Stimulated activated CD8-positive, alpha-beta memory T cell treated with anti-CD3 and anti-CD28 coated beads, Interleukin-7, amount 100 ng/mL, for 24 hours (primary cell): ENCODE measurements around the gene LMF1.
"Not testable (repeated sequence)": the region's sequence is repeated elsewhere in the genome, so short reads cannot be mapped to it uniquely, and the experiment has no call there.

Experiments
- DNase-seq: peaks from one replicate; pipeline ENCODE4 v3.0.0-alpha.2; 2020; ENCODE audit warnings: low read depth

Gene LMF1

DNA sequence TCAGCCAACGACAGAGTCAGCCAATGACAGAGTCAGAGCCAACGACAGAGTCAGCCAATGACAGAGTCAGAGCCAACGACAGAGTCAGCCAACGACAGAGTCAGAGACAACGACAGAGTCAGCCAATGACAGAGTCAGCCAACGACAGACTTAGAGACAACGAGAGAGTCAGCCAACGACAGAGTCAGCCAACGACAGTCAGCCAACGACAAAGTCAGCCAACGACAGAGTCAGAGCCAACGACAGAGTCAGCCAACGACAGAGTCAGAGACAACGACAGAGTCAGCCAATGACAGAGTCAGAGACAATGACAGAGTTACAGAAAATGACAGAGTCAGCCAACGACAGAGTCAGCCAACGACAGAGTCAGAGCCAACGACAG is 22.9 kb downstream of the LMF1 start:
- not testable (repeated sequence) for DNase-seq

DNA sequence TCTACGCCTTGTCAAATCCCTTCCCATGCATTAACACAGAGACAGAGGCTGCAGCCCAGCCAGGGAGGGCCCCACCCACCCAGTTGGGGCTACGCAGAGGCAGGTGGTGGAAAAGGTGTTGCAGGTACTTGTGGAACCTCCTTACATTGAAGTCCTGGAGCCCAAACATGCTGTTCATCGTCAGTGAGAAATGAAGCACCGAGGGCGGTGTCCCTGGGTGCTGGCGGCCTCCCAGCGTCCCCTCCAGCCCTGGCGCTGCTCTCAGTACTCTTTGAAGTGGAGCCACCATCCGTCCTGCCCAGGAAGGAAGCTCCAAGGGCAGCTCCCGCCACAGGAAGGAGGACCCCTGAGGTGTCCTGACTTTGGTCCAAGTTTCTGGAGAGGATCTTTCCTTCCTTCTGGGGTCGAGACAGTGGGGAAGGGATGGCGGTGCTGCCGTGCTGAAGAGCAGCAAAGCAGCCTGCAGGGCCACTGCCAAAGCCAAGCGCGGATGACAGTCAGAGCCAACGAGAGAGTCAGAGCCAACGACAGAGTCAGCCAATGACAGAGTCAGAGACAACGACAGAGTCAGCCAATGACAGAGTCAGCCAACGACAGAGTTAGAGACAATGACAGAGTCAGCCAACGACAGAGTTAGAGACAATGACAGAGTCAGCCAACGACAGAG is 23.4 kb downstream of the LMF1 start:
- no peak for DNase-seq

DNA sequence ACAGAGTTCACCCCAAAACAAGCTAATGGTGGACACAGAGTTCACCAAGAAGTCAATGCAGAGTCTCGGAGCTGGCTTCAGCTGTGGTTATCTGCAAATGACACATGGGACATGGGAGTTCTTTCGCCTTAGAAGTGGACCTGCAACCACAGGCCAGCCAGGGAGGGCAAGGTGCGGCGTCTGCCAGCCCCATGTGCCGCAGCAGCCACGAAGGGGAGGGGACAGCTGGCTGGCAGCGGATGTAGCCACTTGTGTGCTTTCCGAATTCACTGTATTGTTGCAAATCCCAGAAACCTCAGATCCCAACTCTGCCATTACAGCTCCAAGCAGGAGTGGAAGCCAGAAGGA is 24.8 kb downstream of the LMF1 start:
- no peak for DNase-seq

DNA sequence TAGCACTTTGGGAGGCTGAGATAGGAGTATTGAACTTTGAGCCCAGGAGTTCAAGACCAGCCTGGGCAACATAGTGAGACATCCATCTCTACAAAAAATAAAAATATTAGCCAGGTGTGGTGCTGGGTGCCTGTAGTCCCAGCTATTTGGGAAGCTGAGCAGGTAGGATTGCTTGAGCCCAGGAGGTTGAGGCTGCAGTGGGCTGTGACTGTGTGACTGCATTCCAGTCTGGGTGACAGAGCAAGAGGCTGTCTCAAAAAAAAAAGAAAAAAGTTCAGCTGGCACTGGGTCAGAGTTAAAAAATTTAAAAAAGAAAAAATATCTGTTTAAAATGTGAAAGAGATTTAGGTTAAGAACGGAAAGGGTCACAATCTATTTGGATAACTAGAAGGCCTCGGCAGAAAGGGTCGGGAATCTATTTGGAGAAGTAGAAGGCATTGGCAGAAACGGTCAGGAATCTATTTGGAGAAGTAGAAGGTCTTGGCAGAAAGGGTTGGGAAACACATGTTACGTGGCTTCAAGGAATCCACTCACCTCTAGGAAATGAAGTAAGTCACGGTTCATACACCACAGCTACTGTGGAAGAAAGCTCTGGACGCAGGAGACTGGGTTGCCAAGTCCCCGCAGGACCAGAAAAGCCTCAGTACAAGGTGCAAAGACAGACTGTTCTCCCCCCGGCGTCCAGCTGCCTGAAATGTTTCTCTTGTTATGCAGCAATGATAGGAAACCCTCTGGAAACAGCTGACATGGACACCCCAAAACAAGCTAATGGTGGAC is 25.3 kb downstream of the LMF1 start:
- DNase-seq, result no peak

DNA sequence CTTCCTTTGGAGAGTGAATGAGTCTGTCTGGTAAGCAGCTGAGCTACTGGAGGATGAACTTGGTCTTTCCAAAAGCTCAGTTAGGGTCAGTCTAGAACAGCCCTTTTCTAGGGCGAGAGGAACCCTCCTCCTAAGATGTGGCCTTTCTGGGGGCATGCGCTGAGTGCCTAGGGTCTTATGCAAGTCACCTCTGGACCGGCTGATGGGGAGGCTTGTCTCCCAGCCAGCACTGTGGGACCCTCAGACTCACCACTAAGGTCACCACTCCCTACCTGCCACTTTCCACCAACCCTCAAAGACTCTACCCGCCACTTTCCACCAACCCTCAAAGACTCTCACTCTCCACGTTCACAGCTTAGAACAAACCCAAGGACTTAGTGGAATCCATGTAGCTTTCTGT is 26.8 kb downstream of the LMF1 start:
- DNase-seq, result no peak

DNA sequence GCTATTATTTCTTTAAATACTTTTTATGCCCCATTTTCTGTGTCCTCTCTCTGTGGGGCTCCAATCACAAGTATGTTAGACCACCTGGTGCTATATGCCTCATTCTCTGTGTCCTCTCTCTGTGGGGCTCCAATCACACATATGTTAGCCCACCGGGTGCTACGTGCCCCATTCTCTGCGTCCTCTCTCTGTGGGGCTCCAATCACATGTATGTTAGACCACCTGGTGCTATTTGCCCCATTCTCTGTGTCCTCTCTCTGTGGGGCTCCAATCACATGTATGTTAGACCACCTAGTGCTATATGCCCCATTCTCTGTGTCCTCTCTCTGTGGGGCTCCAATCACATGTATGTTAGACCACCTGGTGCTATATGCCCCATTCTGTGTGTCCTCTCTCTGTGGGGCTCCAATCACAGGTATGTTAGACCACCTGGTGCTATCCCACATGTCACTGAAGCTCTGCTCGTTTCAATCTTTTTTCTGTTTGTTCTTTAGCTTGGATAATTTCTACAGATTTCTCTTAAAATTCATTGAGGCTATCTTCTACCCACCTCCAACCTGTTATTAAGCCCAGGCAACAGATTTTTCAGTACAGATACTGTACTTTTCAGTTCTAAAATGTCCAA is 28.2 kb downstream of the LMF1 start:
- DNase-seq, result no peak

DNA sequence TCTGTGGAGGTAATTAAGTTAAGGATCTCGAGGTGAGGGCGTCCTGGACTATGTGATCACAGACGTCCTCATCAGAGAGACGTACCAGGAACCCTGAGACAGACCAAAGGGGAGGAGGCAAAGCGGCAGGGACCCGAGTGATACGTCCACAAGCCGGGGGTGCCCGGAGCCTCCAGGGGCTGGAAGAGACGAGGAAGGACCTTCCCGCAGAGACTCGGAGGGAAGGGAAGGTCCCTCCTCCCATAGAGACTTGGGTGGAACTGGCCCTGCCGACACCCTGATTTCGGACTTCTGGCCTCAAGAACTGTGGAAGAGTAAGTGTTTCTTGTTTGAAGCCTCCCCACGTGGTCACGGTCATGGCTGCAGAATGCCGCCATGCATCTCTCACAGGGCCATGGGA is 30.8 kb downstream of the LMF1 start:
- DNase-seq, result no peak

DNA sequence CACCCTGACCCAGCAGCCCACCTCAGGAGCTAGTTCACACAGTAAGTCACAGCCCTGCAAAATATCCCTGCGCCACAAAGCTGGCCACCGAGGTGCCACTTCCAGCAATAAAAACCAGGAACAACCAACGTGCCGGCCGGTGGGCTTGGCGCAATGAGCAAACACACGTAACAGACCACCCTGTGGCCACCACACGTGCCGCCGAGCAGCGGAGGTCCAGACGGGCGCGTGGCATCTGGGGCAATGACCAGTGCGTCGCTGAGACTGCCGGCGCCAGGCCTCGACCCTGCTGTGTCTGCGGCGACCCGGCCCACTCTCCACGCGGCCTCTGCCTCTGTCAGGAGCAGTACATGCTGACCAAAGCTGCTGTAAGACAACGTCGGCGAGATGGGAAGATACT is 31.5 kb downstream of the LMF1 start:
- DNase-seq, result no peak

DNA sequence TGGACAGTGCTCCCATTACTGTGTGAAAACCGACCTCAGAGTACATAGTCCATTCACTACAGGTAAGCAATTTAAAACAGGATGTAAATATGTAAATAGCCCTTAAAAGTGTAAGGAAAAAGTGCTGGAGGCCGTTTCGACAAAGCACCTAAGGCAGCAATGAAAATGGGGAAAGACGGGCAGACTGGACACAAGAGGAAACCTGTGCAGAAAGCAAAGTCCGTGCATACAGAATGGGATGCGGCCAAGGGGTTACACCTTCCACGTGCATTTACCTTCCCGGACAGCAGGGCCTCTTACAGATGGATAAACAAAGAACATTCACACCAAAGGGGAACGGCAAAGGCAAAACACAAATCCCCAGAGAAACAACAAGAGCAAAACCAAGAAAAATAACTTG is 32.0 kb downstream of the LMF1 start:
- DNase-seq, result no peak

DNA sequence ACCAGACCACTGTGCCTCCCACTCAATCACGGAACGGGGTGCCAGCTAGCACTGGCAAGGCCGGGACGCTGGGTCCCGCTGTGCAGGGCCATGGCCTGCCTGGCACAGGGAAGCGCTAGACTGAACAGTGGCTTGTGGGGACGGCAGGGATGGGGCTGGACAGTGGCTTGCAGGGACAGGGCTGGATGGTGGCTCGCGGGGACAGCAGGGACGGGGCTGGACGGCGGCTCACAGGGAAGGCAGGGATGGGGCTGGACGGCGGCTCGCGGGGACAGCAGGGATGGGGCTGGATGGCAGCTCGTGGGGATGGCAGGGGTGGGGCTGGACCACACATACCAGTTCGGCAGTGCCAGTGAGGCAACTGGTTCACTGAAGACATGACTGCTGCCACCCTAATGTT is 32.6 kb downstream of the LMF1 start:
- DNase-seq, result no peak

DNA sequence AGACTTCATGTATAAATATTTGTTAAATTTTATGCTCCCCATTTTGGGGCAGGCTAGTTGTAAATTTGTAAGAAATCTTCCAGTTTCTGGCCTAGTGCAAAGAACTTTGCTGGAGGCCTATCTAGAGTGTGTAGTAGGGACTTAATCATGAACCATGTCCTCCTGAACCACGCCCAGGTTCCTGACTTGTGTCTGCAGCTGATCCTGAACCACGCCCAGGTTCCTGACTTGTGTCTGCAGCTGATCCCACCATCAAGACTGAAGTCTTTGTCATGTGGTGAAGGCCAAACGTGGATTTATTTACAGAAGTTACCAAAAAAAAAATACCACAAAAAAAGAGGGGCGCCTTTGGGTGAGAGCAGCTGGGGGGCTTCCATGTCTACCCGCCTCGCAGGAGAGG is 33.1 kb downstream of the LMF1 start:
- no peak for DNase-seq

DNA sequence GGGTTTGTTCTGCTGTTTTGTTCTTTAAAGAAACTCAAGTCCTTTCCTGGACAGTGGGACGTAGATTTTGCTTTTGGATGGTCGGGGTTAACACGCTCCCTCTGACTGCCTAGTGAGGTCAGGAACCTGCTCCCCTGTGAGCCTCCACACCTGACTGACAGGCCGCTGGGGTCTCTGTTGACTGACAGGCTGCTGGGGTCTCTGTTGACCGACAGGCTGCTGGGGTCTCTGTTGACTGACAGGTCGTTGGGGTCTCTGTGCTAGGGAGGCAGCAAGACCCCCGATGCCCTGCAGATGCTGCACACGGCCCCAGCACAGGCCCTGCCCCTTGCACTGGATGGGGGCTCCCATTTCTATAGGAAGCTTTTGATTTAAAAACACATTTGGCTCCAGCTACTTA is 33.5 kb downstream of the LMF1 start:
- no peak for DNase-seq

DNA sequence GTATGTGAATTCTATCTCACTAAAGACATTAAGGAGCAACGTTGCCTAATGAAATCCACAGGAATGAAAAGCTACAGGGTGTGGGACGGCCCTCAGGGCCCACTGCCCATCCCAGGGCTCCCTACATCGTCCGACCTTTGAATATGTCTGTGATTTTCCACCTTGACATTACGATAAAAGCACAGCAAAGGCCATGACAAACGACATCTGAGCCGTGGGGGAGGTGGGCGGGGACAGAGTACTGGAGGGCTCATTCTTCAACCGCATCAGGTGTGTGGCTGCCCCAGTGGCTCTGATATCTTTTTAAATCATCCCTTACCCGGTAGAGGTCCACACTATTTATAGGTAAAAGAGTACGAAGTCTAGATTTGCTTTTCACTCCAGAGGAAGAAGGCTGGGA is 35.1 kb downstream of the LMF1 start:
- no peak for DNase-seq

DNA sequence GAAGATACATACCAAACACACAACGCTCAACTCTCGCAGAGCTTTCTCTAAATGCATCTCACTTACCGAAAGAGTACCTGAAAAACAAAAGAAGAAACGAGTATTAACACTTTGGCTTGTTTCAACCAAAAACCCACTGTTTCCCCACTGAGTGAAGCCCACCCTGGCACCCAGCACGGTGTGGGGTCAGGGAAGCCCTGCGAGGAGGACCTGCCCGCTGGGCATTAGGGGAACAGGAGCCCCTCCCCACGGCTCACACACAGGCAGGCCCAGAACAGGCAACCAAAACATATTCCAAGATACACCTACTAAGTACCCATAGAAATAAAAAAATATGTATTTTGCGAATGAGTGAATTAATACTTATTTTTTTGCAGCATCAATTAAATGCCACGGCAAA is 36.6 kb downstream of the LMF1 start:
- DNase-seq, result no peak

DNA sequence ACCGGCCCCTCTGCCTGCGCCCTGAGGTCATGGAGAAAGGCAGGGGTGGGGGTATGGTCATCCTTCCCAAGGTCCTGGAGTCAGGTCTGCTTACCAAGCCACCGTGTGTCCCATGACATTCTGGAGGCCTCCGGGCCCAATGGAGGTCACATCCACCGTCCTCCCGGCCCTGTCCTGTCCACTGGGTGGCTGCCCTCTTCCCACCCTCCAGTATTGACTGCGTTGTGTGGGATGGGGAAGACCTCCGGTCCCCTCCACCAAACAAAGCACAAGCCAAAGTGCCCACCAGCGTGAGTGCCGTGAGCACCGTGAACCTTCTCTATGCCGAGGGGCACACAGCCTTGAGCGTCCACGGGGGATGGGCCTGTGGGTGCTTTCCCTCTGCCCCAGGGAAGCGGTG is 37.2 kb downstream of the LMF1 start:
- DNase-seq, result no peak

DNA sequence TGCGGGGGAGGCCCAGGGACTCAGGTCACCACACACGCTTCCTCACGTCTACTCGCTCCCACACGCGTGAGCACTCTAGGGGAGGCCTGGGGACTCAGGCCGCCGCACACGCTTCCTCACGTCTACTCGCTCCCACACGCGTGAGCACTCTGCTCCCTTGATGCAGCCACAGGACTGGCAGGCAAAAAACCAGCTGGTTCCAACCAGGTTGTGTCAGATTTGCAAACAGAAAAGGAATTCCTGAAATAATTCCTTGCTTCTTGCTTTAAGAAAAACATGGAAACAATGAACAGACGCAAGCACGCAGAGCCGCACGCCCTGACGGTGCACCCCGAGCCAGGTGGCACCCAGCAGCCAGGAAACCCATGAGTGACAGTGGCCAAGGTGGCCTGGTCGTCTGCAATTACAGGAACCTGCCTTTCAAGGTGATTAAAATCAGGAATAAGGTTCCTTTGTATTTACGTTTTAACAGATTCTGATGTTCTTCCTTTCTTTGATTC is 37.9 kb downstream of the LMF1 start:
- no peak for DNase-seq

DNA sequence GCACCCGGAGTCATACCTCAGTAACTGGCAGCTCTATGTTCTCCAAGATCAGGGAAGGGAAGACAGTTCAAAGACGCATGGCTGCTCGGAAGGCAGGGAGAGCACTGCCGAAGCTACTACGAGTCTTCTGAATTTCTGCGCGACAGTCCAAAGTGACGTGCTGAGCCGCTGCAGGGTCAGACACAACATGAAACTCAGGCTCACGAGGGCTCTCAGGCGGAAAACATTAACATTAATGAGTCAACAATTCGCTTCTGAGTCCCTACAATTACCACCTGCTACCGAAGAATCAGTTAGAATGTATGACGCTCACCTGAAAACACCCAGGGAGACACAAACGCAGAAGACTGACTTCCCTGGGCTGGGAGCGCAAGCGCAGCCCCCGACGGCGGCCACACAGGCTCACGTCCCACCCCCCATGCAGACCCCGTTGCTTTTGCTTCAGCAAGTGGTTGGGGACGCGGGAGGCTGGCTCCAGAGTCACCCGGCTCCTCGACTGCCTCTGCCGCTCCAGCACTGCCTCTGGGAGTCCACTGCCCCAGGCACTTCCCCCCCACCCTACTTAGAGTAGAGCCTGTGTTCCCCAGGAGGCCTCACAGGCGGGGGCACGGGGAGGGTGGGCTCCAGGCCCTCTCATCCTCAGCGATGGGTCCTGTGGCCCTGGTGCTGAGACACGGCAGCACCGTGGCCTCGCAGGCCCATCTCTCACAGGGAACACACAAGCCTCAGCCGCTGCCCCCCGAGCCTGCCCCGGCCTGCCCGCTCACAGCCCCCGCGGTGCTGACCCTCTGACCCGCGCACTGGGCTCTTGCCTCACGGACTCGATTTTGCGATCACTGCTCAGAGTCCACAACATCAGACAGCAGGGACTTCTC is 38.9 kb downstream of the LMF1 start:
- DNase-seq, result no peak

DNA sequence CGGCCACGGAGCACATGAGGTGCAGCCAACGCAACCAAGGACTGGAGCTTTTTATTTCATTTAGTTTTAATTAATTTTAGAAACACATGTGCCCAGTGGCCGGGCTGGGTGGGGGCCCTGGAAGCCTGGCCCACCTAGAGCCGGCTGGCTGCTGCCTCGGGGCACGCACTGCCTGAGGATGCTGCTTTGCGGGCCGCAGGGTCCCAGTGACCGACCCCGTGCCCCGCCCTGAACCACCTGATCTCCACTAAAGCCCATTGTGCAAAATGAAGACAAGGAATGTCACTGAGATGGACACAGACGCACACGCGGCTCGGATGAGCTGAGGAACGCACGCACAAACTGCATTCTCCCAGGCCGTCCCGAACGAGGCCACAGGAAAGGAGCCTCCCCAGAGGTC is 39.6 kb downstream of the LMF1 start:
- DNase-seq, result no peak

DNA sequence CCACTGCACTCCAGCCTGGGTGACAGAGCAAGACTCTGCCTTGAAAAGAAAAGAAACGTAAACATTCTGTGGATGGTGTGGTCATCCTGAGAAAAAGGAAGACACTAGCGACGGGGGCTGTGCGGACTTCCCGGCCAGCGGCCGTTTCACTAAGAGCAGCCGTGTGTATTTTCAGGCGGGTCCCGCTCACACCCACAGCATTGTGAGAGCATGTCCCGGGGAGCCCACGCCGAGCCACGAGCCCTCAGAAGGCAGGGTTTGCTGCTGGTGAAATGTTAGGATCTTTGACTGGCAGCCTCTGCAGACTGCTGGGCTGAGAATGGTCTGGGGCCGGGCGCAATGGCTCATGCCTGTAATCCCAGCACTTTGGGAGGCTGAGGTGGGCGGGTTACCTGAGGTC is 40.3 kb downstream of the LMF1 start:
- no peak for DNase-seq

DNA sequence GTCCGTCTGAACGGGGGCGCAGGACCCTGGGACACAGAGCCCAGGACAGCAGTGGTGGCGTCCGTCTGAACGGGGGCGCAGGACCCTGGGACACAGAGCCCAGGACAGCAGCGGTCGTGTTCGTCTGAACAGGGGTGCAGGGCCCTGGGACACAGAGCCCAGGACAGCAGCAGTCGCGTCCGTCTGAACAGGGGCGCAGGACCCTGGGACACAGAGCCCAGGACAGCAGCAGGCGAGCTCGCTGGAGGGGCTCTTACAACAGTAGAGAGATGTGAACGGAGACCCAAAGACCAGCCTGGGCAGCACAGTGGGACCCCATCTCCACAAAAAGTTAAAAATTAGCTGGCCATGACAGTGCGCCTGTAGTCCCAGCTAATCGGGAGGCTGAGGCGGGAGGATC is 40.7 kb downstream of the LMF1 start:
- DNase-seq, result no peak

DNA sequence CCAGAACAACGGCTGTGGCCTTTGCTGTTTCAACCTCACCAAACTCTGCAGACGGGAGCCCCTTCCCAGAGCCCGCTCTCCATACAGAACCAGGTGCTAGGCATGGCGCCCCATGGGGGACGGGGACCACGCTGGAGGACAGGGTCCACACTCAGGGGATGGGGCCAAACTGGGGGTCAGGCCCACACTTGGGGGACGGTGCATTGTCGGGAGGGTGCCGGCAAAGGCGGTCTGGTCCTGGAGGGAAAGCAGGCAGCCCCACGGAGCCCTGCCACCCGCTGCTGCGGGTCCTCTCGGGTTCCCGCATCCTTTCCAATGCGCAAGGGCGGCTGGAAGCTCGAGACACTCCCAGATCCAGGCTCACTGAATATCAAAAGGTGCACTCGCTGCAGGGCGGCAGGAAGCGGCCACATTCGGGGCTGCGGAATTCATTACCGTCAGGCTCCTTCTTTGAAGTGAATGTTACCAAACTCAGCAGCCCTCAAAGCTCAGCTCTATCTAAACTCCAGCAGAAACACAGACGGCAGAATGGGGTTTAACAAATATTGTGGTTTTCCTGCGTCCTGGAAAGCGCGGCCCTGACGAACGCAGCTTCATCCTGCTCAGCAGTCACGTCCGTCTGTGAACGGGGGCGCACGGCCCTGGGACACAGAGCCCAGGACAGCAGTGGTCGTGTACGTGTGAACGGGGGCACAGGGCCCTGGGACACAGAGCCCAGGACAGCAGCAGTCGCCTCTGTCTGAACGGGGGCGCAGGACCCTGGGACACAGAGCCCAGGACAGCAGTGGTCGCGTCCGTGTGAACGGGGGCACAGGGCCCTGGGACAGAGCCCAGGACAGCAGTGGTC is 41.3 kb downstream of the LMF1 start:
- no peak for DNase-seq

DNA sequence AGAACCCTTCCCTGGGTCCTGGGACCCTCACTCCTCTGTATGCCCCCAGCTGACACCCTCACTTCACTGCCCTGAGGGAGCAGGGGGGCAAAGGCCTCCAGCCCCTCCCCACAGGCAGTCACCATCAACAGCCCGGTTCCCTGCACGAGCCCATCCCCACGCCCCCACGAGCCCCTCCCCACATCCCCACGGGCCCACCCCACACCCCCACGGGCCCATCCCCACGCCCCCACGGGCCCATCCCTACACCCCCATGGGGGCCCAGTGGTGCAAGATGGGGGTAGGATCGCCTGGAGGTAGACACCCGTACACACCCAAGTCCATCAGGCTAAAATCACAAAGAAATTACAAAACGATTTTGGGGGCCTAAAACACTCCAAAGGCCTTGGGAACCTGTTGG is 42.3 kb downstream of the LMF1 start:
- no peak for DNase-seq
